Activated CD4-positive, alpha-beta T cell treated with anti-CD3 and anti-CD28 coated beads for 1 hour (primary cell): ENCODE data around the gene MUC20.
"Not testable (repeated sequence)": the region's sequence is repeated elsewhere in the genome, so short reads cannot be mapped to it uniquely, and the experiment has no call there.

Experiments used
- DNase-seq: peaks from one replicate; pipeline ENCODE4 v3.0.0-alpha.2; 2020

The MUC20 gene

DNA sequence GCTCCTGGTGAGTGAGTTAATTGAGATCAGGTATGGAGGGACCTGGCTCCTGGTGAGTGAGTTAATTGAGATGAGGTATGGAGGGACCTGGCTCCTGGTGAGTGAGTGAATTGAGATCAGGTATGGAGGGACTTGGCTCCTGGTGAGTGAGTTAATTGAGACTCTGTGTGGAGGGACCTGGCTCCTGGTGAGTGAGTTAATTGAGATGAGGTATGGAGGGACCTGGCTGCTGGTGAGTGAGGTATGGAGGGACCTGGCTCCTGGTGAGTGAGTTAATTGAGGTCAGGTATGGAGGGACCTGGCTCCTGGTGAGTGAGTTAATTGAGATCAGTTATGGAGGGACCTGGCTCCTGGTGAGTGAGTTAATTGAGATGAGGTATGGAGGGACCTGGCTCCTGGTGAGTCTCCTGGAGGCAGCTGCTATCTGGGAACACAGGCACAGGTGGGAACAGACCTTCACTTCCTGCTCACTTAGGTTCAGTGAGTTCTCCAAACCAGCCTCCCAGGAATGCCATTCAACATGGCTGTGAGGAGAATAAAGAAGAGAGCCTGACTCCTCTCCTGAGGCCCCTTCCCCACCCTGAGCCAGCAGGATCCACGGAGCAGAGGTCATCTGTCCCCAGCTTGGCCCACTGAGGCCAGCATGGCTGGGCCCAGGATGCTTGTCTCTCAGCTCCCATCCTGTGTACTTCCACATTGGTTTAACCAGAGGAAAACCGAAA is 9.5 kb upstream of the MUC20 start:
- not testable (repeated sequence) for DNase-seq

DNA sequence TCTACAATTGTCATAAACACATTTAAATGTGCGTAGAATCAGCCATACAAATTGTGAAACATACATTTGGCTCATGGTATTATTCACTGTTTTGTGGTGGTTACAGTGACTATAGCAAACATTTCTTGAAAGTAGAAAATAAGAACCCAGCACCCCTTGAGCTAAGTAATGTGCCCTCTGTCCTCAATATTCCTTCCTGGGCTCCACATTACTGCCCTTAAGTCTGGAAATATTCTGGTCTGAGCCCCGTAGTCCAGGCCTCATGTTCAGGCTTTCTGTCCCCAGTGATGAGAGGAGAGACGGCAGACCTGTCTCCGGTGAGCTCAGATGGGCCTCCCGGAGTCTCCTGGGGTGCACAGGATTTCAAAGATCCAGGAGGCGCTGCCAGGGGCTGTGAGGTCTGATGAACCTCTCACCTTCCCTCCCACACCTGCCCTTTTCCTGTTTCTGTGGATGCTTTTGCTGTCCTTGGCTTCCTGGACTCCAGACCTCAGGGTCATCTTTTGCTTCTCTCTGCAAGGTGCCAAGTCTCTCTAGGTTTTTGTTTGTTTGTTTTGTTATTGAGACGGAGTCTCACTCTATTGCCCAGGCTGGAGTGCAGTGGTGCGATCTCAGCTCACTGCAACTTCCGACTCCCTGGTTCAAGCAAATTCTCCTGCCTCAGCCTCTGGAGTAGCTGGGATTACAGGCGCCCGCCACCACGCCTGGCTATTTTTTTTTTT is 8.8 kb upstream of the MUC20 start:
- no peak for DNase-seq

DNA sequence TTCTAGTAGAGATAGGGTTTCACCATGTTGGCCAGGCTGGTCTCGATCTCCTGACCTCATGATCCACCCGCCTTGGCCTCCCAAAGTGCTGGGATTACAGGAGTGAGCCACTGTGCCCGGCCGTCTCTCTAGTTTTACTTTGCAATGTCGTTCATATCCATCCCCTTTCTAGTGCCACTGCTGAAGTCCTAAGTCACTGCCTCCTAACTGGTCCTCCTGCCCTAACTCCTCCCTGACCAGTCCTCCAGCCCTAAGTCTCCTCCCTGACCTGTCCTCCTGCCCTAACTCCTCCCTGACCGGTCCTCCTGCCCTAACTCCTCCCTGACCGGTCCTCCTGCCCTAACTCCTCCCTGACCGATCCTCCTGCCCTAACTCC is 8.3 kb upstream of the MUC20 start:
- DNase-seq, result not testable (repeated sequence)

DNA sequence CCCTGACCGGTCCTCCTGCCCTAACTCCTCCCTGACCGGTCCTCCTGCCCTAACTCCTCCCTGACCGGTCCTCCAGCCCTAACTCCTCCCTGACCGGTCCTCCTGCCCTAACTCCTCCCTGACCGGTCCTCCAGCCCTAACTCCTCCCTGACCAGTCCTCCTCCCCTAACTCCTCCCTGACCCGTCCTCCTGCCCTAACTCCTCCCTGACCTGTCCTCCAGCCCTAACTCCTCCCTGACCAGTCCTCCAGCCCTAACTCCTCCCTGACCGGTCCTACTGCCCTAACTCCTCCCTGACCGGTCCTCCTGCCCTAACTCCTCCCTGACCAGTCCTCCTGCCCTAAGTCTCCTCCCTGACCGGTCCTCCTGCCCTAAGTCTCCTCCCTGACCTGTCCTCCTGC is 7.6 kb upstream of the MUC20 start:
- not testable (repeated sequence) for DNase-seq

DNA sequence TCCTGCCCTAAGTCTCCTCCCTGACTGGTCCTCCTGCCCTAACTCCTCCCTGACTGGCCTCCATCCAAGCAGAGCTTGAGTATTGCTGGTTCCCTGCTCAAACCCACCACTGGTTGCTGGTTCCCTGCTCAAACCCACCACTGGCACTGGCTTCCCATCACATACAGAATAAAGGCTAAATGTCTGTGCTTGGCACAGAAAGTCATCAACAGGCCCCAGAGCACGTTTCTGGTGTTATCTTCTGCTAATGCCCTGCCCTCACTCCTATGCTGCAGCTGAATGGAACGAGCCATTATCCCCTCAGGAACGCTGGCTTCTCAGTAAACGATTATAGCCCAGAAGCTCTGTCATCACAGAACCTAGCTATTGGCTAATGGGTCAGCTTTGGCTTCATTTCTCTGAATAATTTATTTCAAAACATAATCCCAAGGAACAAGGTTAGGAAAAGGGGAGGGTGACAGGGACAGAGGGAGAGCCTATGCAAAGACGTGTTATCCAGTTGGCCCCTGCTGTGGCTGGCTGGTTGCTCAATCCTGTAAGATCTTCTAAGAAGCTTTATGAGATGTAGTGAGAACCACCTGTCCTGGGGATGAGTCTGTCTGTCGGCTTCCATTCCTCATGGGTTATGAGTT is 6.3 kb upstream of the MUC20 start:
- no peak for DNase-seq

DNA sequence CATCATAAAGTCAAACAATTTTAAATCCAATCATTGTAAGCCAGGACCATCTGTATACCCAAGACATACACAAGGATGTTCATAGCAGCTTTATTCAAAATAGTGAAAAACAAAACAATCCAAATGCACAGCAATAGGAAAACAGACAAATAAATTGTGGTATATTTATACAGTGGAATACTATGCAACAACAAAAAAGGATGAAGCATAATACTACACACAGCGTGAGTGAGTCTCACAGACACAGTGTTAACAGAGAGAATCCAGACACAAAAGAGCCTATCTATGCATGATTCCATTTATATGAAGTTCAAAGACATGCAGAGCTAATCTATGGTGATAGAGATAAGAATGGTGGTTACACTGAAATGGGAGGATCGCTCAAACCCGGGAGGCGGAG is 5.6 kb upstream of the MUC20 start:
- no peak for DNase-seq

DNA sequence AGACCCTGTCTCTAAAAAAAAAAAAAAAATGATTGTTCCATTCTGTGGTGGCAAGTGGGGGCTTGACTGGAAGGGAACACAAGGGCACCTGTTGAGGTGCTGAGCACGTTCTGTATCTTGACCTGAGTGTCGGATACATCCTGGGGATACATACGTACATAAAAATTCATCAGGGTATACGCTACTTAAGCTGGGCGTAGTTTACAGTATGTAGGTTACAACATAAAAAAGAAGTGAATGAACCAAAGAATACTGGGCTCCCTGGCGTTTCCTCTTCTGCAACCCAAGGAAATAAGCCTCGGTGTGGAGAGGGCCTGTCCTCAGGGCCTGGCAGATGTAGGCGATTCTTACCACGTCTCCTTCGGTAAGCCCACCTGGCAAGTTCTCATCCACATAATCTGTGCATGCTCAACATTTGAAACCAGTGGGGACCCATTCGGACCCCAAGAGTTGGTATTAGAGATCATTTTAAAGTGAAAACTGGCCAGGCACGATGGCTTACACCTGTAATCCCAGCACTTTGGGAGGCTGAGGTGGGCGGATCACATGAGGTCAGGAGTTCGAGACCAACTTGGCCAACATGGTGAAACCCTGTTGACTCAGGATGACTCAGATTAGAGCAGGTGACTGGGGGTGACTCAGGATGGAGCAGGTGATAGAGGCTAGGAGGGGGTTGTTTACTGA is 5.1 kb upstream of the MUC20 start:
- DNase-seq, result no peak

DNA sequence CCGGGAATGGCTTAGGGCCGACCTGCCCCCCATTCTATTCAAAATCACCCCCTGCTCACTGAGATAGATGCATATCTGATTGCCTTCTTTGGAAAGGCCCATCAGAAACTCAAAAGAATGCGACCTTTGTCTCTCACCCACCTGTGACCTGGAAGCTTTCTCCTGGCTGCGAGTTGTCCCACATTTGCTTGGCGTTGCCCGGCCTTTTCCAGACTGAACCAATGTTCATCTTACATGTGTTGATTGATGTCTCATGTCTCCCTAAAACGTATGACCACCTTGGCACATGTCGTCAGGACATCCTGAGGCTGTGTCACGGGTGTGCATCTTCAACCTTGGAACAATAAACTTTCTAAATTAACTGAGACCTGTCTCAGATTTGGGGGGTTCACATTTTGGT is 3.4 kb upstream of the MUC20 start:
- no peak for DNase-seq

DNA sequence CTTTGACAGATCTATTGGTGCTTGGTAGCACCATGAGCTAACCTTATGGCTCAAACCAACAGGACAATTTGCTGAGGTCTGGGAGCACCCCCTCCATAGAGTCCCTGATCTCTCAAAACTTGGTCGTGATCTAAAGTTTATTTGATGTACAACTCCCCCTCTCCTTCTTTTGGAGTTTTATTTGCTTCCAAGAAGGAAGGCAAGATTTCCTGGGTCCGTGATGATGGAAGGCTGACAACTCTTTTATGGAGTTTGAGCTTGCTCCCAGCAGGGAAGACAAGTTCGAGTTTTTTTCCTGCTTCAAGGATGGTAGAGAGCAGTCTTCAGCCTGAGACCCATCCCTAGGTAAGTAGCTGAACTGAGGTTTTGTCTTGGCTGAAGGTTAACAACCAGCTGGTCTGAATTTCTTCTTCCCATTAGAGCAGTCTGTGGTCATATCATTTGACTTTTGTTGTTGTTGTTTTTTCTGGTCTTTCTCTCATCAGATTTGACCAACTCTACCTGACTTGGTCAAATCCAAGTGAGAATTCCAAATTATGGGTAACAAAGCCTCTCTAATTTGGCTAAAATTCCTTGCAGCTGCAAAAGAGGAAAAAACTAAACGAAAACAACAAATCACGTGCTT is 2.8 kb upstream of the MUC20 start:
- DNase-seq, result no peak

DNA sequence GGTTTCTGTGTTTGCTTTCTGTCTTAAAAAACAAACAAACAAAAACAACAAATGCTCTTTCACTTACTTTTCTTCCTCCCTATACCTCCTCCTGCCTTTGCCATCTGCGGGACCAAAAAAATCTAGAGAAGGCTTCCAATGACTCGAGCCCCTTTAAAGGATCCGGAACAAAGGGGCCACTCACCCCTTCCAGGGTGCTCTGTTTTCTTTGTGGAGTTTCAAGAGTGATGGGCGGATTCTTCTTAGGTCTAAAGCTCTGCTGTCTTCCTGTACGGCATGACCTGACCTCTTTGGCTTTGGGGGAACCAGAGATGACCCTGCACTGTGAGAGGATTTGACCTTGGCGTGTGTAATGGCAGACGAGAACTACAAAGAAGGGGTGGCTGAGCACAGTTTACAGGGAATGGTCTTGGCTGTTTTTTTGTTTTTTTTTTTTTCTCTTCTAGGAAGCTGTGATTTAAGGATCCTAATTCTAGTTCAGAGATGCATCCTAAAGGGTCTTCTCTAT is 2.2 kb upstream of the MUC20 start:
- DNase-seq, result no peak

DNA sequence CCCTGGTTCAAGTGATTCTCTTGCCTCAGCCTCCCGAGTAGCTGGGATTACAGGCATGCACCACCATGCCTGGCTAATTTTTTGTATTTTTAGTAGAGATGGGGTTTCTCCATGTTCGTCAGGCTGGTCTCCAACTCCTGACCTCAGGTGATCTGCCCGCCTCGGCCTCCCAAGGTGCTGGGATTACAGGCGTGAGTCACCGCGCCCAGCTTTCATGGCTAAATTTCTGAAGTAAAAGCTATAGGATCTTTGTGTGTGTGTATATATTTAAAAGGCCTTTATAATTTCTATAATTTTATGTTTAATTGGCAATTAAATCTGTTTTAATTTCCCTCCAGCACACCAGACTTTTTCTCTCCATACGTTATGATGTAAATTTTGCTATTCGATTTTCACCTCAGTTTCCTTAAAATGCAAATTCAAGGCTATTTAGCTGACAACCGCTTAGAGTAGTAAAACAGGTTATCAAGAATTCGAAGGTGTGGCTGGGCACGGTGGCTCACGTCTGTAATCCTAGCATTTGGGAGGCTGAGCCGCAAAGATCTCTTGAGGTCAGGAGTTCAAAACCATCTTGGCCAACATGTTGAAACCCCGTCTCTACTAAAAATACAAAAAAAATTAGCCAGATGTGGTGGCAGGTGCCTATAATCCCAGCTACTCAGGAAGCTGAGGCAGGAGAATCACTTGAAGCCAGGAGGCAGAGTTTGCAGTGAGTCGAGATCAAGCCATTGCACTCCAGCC is 1.1 kb upstream of the MUC20 start:
- not testable (repeated sequence) for DNase-seq

DNA sequence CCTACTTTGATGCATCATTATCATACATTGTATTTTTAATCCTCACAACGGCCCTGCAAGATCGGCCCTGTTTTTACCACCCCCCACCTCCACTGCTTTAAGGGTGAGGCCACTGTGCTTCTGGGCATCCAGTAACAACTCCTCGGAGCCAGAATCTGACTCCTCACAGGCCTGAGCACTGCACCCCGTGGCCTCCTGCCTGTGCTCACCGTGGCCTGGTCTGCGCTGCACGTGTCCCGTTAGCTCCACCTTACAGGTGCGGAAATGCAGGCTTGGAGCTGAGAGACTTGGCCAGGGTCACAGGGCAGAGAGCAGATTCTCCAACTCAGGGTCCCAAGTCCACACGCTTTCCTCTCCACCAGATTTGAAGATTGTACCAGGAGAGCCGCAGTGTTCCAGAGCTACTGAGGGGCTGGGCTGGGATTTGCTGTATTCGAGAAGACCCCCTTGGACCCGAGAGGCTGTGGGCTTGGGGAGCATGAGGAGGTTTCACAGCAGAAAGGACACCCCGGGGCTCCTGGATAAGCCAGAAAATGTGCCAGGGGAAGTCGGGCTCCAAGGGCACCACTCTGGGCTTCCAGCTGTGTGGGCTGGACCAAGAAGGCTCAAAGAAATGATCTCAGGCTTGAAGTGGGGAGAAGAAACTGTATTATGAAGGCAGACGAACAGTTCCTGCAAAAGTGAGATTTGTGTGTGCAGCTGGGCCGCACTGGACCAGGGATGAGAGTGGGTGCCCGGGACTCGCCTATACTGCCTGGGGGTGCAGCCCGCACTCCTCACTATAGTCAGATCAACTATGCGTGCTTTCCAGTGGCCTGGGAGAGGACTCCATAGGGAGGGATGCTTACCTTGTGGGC is 1.6 kb downstream of the MUC20 start:
- DNase-seq, result not testable (repeated sequence)

DNA sequence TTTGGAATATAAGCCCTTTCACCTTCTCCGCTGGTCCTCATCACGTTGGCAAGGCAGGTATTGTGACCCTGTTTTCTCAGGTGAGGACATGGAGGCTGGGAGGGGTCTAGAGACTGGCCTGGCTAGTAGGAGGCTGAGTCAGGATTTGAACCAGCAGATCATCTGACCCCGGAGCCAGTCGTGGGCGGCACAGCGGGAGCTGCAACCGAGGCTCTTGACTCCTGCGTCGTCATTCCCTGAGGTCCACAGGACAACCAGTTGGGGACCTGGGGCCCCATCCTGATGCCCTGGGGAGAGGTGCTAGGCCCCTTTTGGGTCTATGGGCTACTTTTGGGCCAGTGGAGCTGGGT is 2.2 kb downstream of the MUC20 start:
- not testable (repeated sequence) for DNase-seq

DNA sequence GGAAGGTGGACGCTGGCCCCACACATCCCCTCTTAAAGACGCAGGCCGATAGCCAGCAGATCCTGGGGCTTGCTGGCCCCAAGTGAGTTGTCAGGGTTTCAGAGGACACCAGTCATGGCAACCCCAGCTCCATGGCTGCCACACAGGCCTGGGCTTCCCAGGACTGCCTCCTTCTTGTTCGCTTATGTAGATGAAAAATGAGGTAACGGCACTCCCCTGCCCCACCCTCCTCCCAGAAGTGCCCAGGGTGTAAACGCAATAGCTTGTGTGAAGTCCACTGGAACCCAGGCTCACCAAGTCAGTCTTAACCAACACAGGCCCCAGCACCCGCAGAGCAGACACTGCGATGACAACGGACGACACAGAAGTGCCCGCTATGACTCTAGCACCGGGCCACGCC is 3.6 kb downstream of the MUC20 start:
- DNase-seq, result not testable (repeated sequence)

DNA sequence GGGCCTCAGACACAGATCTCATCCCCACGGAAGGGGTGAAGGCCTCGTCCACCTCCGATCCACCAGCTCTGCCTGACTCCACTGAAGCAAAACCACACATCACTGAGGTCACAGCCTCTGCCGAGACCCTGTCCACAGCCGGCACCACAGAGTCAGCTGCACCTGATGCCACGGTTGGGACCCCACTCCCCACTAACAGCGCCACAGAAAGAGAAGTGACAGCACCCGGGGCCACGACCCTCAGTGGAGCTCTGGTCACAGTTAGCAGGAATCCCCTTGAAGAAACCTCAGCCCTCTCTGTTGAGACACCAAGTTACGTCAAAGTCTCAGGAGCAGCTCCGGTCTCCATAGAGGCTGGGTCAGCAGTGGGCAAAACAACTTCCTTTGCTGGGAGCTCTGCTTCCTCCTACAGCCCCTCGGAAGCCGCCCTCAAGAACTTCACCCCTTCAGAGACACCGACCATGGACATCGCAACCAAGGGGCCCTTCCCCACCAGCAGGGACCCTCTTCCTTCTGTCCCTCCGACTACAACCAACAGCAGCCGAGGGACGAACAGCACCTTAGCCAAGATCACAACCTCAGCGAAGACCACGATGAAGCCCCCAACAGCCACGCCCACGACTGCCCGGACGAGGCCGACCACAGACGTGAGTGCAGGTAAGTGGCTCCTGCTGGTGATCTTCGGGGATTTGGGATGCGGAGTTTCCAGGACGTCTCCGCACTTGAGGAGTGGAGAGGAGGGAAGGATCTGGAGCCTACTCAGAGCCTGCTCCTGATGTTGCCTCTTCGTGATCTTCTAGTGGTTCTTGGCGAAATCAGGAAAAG is 5.3 kb downstream of the MUC20 start:
- DNase-seq, result not testable (repeated sequence)

DNA sequence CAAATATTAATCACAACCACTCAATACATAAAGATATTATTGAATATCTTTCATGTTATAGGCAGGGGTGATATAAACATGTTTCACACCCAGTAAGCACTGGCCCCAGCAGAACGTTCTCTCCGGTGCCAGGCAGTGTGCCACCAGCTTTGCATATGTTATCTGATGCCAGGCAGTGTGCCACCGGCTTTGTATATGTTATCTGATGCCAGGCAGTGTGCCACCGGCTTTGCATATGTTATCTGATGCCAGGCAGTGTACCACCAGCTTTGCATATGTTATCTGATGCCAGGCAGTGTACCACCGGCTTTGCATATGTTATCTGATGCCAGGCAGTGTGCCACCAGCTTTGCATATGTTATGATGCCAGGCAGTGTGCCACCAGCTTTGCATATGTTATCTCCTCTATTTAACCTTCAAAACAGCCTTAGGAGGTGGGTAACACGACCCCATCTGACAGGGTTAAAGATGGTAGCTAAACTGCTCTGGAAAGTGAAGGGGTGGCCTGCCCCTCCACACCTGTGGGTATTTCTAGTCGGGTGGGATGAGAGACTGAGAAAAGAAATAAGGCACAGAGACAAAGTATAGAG is 6.9 kb downstream of the MUC20 start:
- DNase-seq, result no peak

DNA sequence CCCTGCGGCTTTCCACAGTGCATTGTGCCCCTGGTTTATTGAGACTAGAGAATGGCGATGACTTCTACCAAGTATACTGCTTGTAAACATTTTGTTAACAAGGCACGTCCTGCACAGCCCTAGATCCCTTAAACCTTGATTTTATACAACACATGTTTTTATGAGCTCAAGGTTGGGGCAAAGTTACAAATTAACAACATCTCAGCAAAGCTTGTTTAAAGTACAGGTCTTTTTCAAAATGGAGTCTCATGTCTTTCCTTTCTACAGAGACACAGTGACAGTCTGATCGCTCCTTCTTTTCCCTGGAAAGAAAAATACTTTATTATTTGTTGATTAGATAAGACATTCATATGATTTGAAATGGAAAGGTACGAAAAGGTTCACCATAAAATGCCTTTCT is 8.0 kb downstream of the MUC20 start:
- DNase-seq, result not testable (repeated sequence)

DNA sequence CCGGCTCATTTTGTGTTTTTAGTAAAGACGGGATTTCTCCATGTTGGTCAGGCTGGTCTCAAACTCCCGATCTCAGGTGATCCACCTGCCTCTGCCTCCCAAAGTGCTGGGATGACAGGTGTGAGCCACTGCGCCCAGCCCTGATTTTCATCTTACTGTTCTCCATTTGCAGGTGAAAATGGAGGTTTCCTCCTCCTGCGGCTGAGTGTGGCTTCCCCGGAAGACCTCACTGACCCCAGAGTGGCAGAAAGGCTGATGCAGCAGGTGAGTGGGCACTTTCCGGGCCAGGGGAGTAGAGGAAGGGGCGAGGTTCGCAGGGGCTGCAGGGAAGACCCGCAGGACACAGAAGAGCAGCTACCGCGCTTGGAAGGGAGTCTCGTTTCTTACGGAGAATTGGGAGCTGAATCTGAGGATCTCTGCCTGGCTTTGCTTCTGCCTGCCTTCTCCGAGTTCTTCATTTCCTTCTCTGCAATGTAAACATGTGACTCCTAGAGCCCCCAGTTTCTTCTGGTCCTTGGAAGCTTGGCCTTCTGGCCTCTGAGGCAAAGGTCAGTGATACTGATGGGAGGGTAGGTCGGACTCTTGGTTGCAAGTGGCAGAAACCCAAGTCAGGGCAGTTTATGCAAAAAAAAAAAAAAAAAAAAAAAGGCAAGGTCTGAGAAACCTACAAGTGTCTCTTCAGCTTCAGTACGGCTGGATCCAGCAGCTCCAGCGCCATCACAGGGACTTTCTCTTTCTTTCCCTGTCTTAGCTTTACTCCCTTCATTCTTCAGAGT is 8.9 kb downstream of the MUC20 start:
- DNase-seq, result no peak

DNA sequence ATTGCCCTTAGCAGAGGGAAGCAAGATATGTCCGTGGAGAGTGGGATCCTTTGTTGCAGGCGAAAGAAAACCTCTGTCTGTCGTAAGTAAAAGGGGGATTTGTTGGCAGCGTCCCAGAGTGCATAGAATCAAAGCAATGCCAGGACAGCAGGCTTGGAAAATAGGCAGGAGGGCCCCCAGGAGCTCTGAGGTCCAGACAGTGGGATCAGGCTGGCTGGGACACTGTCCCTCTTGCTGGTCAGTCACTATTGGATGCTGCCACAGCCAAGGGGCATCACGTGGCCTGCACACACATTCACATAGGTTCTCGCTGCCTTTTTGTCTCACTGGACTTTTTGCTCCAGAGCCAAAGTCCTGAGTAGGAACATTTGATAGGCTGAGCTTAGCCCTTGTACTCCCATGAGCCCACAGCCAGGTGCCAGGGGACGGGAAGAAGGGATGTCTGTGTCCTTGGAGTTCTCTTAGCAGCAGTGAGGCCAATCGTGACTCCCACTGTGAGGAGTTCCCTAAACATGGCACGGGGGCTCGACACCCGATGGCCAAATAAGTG is 10.7 kb downstream of the MUC20 start:
- DNase-seq, result no peak
